ENCODE measurements around the gene LRRC14B.

DNA sequence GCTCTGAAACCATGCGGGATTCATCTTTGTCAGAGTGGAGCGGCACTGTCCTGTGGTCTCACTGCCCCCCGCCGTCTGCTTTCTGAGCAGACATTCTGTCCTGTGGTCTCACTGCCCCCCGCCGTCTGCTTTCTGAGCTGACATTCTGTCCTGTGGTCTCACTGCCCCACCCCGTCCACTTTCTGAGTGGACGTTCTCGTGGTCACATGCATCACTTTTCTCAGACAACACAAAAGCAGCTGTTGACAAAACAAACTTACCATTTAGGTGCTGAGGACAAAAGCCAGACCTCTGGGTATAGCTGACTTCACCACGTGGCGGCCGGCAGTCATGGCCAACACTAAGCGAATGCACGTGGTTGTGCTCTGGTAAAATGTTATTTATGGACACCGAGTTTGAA lies 2.8 kb downstream of the LRRC14B start:
- TF ChIP-seq ZNF274 (IDR thresholded peaks at IDR 0.05; ENCODE audit: low read depth, low read length) (no peak), YY1 (IDR thresholded peaks at IDR 0.05; ENCODE audit: insufficient read depth, insufficient read length) (no peak), SUZ12 (IDR thresholded peaks at IDR 0.05; ENCODE audit: extremely low read depth, insufficient read depth, insufficient read length) (no peak)

Data from NT2/D1 (cell line).